HepG2 (cell line): ENCODE measurements around the gene ZC3H4. TPM values are rescaled to one million over a fixed set of nuclear protein-coding genes. Genes with fewer than 3 reads are reported as not detected.

Experiments used
- ATAC-seq: fragments of 200-7000 bp; cut with Tn5 transposase; 3 replicates; pipeline ENCODE4 v1.9.1; 2020; ENCODE audit warnings: mild to moderate bottlenecking, moderate library complexity
- BruUV-seq: library from RNA; stranded (reverse); fragments of 400-500 nt; replicated peaks from 2 replicates; lab custom pipeline; 2021; lab: Mats Ljungman, UMichigan
- CTCF ChIA-PET: fragments of 300-600 bp; formaldehyde crosslinking; extraction: SDS; loops from one replicate; lab custom pipeline; 2021; ENCODE audit warnings: low total read pairs, inconsistent platforms, low intra/inter-chr PET ratio; lab: Yijun Ruan, JAX
- POLR2A ChIA-PET: fragments of 350-600 bp; sonication (Branson Sonifier 250); formaldehyde crosslinking; loops from one replicate; lab custom pipeline; 2020; ENCODE audit warnings: antibody characterized with exemption, inconsistent platforms; lab: Yijun Ruan, JAX
- DNase-seq: peaks from one replicate; pipeline ENCODE4 v3.0.0-alpha.2; 2015; ENCODE audit warnings: low spot score
- FAIRE-seq: peaks from 3 replicates; lab custom pipeline; 2011; peaks lifted over from hg19 to GRCh38; lab: Jason Lieb, UNC
- H2AFZ ChIP-seq: one replicate; pipeline ENCODE4 v1.6.1; 2011; ENCODE audit warnings: low read length, inconsistent platforms
- H3K27ac ChIP-seq: fragments of 300-600 bp; 3 replicates; pipeline ENCODE4 v1.8.0; 2011; ENCODE audit warnings: mixed run types, mild to moderate bottlenecking, mixed read lengths, low read length, inconsistent platforms; ENCODE audit not compliant: insufficient read depth; ENCODE audit errors: extremely low read length
- H3K27me3 ChIP-seq, 2 experiments: fragments of 200-600 bp in 1 of 2; 2 replicates in 1 of 2; 3 replicates in 1 of 2; pipeline versions ENCODE4 v1.6.0 to v1.8.0; 2011; ENCODE audit warnings: low read length in 2 of 2, mild to moderate bottlenecking in 2 of 2, moderate library complexity in 2 of 2, inconsistent platforms in 1 of 2; ENCODE audit not compliant: insufficient read depth in 2 of 2, control insufficient read depth in 1 of 2
- H3K36me3 ChIP-seq, 2 experiments: fragments of 200-600 bp in 1 of 2; replicated peaks in 1 of 2; 2 replicates in 1 of 2; 3 replicates in 1 of 2; pipeline versions ENCODE4 v1.5.1 to v1.8.0; 2011; ENCODE audit warnings: low read length in 2 of 2, inconsistent platforms in 1 of 2; ENCODE audit not compliant: insufficient read depth in 2 of 2, control insufficient read depth in 1 of 2
- H3K4me1 ChIP-seq: 2 replicates; pipeline ENCODE4 v1.5.1; 2012; ENCODE audit warnings: low read length, inconsistent platforms; ENCODE audit not compliant: insufficient read depth
- H3K4me2 ChIP-seq: 2 replicates; pipeline ENCODE4 v1.6.0; 2011; ENCODE audit warnings: low read depth, low read length, inconsistent platforms
- H3K4me3 ChIP-seq, 3 experiments: fragments of 200-600 bp in 1 of 3; sonication (generic), shearing (Covaris generic) in 1 of 3; replicated peaks in 1 of 3; 2 replicates each; pipeline ENCODE4 v1.5.1; 2011 to 2016; ENCODE audit warnings: low read length in 3 of 3, inconsistent platforms in 2 of 3, low read depth in 2 of 3, mild to moderate bottlenecking in 2 of 3, control low read depth in 1 of 3, mixed read lengths in 1 of 3; ENCODE audit not compliant: insufficient read depth in 1 of 3
- H3K79me2 ChIP-seq: one replicate; pipeline ENCODE4 v1.6.1; 2011; ENCODE audit warnings: low read length, inconsistent platforms; ENCODE audit not compliant: insufficient read depth
- H3K9ac ChIP-seq: 2 replicates; pipeline ENCODE4 v1.6.0; 2011; ENCODE audit warnings: mild to moderate bottlenecking, low read depth, low read length, inconsistent platforms; ENCODE audit not compliant: insufficient read depth
- H3K9me3 ChIP-seq: 2 replicates; pipeline ENCODE4 v1.5.1; 2012; ENCODE audit warnings: mild to moderate bottlenecking, low read length
- H4K20me1 ChIP-seq: 2 replicates; pipeline ENCODE4 v1.6.0; 2011; ENCODE audit warnings: inconsistent platforms, mild to moderate bottlenecking, low read length, moderate library complexity; ENCODE audit not compliant: insufficient read depth
- AFF4 ChIP-seq: sonication (generic); formaldehyde crosslinking; IDR thresholded peaks from 2 replicates; pipeline ENCODE4 v1.4.0; 2020; ENCODE audit warnings: missing genetic modification reagents
- CHD4 ChIP-seq: fragments of 200-600 bp; sonication (generic); IDR thresholded peaks from 2 replicates; pipeline ENCODE4 v1.7.0; 2017; ENCODE audit warnings: mild to moderate bottlenecking, low read length, borderline replicate concordance
- E2F5 ChIP-seq: sonication (generic); formaldehyde crosslinking; conservative IDR thresholded peaks from 2 replicates; pipeline ENCODE4 v1.4.0; 2020; ENCODE audit warnings: missing genetic modification reagents
- KDM6A ChIP-seq: IDR thresholded peaks from 2 replicates; pipeline ENCODE4 v1.6.1; 2016; ENCODE audit warnings: low read depth
- MLLT10 ChIP-seq: sonication (generic); formaldehyde crosslinking; IDR thresholded peaks from 2 replicates; pipeline ENCODE4 v1.4.0; 2020; ENCODE audit warnings: missing genetic modification reagents
- ZNF12 ChIP-seq: sonication (generic); formaldehyde crosslinking; IDR thresholded peaks from 2 replicates; pipeline ENCODE4 v1.5.0; 2020; ENCODE audit warnings: missing genetic modification reagents
- ZNF337 ChIP-seq: sonication (generic); formaldehyde crosslinking; IDR thresholded peaks from 2 replicates; pipeline ENCODE4 v1.5.1; 2020; ENCODE audit warnings: missing genetic modification reagents, low read depth, mild to moderate bottlenecking, borderline replicate concordance
- ZNF724P ChIP-seq: sonication (generic); formaldehyde crosslinking; IDR thresholded peaks from 2 replicates; pipeline ENCODE4 v1.8.0; 2022; ENCODE audit warnings: missing genetic modification reagents, borderline replicate concordance
- WGBS: methylation state at CpG from one replicate; pipeline ENCODE4 v1.1.6; 2017; ENCODE audit warnings: low lambda C conversion rate; 5-methylcytosine and 5-hydroxymethylcytosine counted together
- in situ Hi-C: cut with HindIII; loops from 2 replicates; pipeline ENCODE4 v1.10.0; 2017; ENCODE audit warnings: low pct_unique_long_range_greater_than_20kb; ENCODE audit not compliant: extremely low pct_ligation_motif_present
- intact Hi-C: fragments of 100-400 bp; cut with micrococcal nuclease; formaldehyde crosslinking; loops from one replicate; pipeline ENCODE4 v1.10.0; 2022; ENCODE audit not compliant: unreplicated experiment
- polyA plus RNA-seq, 8 experiments: library from polyadenylated mRNA; depleted of rRNA in 3 of 8; stranded (reverse) in 7 of 8; unstranded in 1 of 8; fragments of >200 nt; fragmentation: Illumina TruSeq in 4 of 8; extraction: Trizol in 4 of 8; gene quantifications; 2 replicates each; pipeline versions ENCODE4 v1.2.1 to v1.2.3, GENCODE V29; 2011 to 2016; ENCODE audit warnings: low read depth in 4 of 8, missing spikeins in 1 of 8, mixed read lengths in 1 of 8; ENCODE audit not compliant: insufficient read depth in 1 of 8
- total RNA-seq, 5 experiments: library from RNA; depleted of rRNA; stranded (reverse); fragments of >200 nt; fragmentation: Illumina TruSeq; extraction: Trizol; gene quantifications; 2 replicates each; pipeline ENCODE4 v1.2.3, GENCODE V29; 2016; ENCODE audit warnings: low read depth in 1 of 5
- TF ChIP-seq, protein P1 (sequence below): sonication (generic); formaldehyde crosslinking; IDR thresholded peaks from 2 replicates; pipeline ENCODE4 v1.5.0; 2020; ENCODE audit warnings: mild to moderate bottlenecking, missing genetic modification reagents, borderline replicate concordance

The ZC3H4 gene
- total and polyA plus RNA-seq, 2 of the 13 experiments (the other 11 are each of a cell fraction or from before 2014, with no cell fraction given): 1.8 to 10.7 TPM

DNA sequence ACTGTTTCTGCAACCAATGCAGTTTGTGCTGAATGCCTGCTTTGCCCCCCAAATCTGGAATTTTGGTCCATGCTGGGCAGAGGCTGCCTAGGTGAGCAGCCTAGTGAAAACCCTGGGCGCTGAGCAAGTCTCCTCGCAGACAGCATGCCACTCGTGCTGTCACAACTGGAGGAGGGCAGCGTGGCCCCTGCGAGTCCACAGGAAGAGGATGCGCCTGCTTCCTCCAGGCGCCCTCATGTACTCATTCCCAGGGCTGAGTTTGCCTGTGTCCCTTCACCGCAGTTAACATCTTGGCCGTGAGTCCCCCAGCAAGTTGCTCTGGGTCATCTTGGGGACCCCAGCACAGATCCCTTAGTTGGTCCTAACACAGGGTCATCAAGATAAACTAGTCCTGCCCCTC is 39.0 kb downstream of the ZC3H4 start (continued):
- no peak for TF ChIP-seq AFF4
- TF ChIP-seq ZNF12: no peak
- no peak for TF ChIP-seq KDM6A (CRISPR knock-in tag)

GRCh38 chr19:47073574-47073973 is 40.0 kb downstream of the ZC3H4 start:
- intact Hi-C loops: no loop called here
- Histone ChIP-seq H3K9me3 (no peaks in the 10 kb centered on the region), H3K79me2 (peaks cover 5% of the 10 kb centered on the region), H3K9ac (no peak overlapping the region), H3K27me3 (no peaks in the 10 kb centered on the region; a peak in 1 of 5 replicates), H2AFZ (no peak overlapping the region), H3K36me3 (peaks cover 20 to 75% of the 10 kb centered on the region in 2 experiments), H3K4me3 (no peak overlapping the region), H4K20me1 (no peaks in the 10 kb centered on the region), H3K4me1 (no peaks in the 10 kb centered on the region), H3K4me2 (no peak overlapping the region), H3K27ac (no peak overlapping the region)
- ChIA-PET CTCF (no interaction called here), POLR2A (no interaction called here)
- TF ChIP-seq MLLT10 (CRISPR knock-in tag) (no peak), ZNF724P (no peak), CHD4 (no peak), ZNF337 (CRISPR knock-in tag) (no peak), E2F5 (CRISPR knock-in tag) (no peak)
- TF ChIP-seq, protein P1, sequence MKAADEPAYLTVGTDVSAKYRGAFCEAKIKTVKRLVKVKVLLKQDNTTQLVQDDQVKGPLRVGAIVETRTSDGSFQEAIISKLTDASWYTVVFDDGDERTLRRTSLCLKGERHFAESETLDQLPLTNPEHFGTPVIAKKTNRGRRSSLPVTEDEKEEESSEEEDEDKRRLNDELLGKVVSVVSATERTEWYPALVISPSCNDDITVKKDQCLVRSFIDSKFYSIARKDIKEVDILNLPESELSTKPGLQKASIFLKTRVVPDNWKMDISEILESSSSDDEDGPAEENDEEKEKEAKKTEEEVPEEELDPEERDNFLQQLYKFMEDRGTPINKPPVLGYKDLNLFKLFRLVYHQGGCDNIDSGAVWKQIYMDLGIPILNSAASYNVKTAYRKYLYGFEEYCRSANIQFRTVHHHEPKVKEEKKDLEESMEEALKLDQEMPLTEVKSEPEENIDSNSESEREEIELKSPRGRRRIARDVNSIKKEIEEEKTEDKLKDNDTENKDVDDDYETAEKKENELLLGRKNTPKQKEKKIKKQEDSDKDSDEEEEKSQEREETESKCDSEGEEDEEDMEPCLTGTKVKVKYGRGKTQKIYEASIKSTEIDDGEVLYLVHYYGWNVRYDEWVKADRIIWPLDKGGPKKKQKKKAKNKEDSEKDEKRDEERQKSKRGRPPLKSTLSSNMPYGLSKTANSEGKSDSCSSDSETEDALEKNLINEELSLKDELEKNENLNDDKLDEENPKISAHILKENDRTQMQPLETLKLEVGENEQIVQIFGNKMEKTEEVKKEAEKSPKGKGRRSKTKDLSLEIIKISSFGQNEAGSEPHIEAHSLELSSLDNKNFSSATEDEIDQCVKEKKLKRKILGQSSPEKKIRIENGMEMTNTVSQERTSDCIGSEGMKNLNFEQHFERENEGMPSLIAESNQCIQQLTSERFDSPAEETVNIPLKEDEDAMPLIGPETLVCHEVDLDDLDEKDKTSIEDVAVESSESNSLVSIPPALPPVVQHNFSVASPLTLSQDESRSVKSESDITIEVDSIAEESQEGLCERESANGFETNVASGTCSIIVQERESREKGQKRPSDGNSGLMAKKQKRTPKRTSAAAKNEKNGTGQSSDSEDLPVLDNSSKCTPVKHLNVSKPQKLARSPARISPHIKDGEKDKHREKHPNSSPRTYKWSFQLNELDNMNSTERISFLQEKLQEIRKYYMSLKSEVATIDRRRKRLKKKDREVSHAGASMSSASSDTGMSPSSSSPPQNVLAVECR: no peak
- ATAC-seq (no peak), DNase-seq (no peak), FAIRE-seq (no peak)
- BruUV-seq: no TSS peak
- in situ Hi-C loops: no loop called here
- WGBS: 97% methylated on average over 10 of the region's 10 CpGs
